ENCODE data around the gene KIF26A.

KIF26A gene

GRCh38 chr14:104178279-104178678 lies 39.9 kb downstream of the KIF26A start:
- Histone ChIP-seq H3K4me3 (ENCODE audit: low read length) (no peak overlapping the region), H3K27me3 (ENCODE audit: insufficient read depth, low read length) (no peaks in the 10 kb centered on the region), H3K9ac (ENCODE audit: low read depth, low read length) (no peak overlapping the region), H3K27ac (ENCODE audit: low read depth, low read length) (no peak overlapping the region), H3K9me3 (ENCODE audit: insufficient read depth, low read depth, low read length) (no peaks in the 10 kb centered on the region), H3K36me3 (ENCODE audit: insufficient read depth, low read length) (peaks cover 33% of the 10 kb centered on the region), H3K4me1 (ENCODE audit: insufficient read depth, low read length) (no peaks in the 10 kb centered on the region)
- 94% methylated on average over 23 of the region's 23 CpGs for WGBS

- Histone ChIP-seq H3K36me3 (ENCODE audit: insufficient read depth, low read length) (peaks cover 25% of the 10 kb centered on the region), H3K9ac (ENCODE audit: low read depth, low read length) (no peak overlapping the region), H3K4me3 (ENCODE audit: low read length) (no peak overlapping the region), H3K27ac (ENCODE audit: low read depth, low read length) (no peak overlapping the region), H3K9me3 (ENCODE audit: insufficient read depth, low read depth, low read length) (no peaks in the 10 kb centered on the region), H3K4me1 (ENCODE audit: insufficient read depth, low read length) (no peaks in the 10 kb centered on the region), H3K27me3 (ENCODE audit: insufficient read depth, low read length) (no peaks in the 10 kb centered on the region)
- WGBS, result 94% methylated on average over 21 of the region's 21 CpGs
Measured at GRCh38 chr14:104179126-104179525, 40.7 kb downstream of the KIF26A start.

- H3K9ac ChIP-seq (ENCODE audit: low read depth, low read length), result no peak overlapping the region
- no peak overlapping the region for H3K27ac ChIP-seq (ENCODE audit: low read depth, low read length)
- H3K9me3 ChIP-seq (ENCODE audit: insufficient read depth, low read depth, low read length), result no peaks in the 10 kb centered on the region
- no peaks in the 10 kb centered on the region for H3K4me1 ChIP-seq (ENCODE audit: insufficient read depth, low read length)
- 96% methylated on average over 42 of the region's 42 CpGs for WGBS
- H3K4me3 ChIP-seq (ENCODE audit: low read length), result no peak overlapping the region
- no peaks in the 10 kb centered on the region for H3K27me3 ChIP-seq (ENCODE audit: insufficient read depth, low read length)
- H3K36me3 ChIP-seq (ENCODE audit: insufficient read depth, low read length), result peaks cover 20% of the 10 kb centered on the region; the same call in 1 of the 2 replicates
Measured at GRCh38 chr14:104179564-104180129, 41.3 kb downstream of the KIF26A start.

- Histone ChIP-seq H3K36me3 (ENCODE audit: insufficient read depth, low read length) (peaks cover 11% of the 10 kb centered on the region; the same call in 1 of the 2 replicates), H3K27ac (ENCODE audit: low read depth, low read length) (no peak overlapping the region), H3K27me3 (ENCODE audit: insufficient read depth, low read length) (no peaks in the 10 kb centered on the region), H3K4me3 (ENCODE audit: low read length) (no peak overlapping the region), H3K4me1 (ENCODE audit: insufficient read depth, low read length) (no peaks in the 10 kb centered on the region), H3K9ac (ENCODE audit: low read depth, low read length) (no peak overlapping the region), H3K9me3 (ENCODE audit: insufficient read depth, low read depth, low read length) (no peaks in the 10 kb centered on the region)
- WGBS, result 95% methylated on average over 26 of the region's 26 CpGs
Measured at GRCh38 chr14:104180561-104181165, 42.3 kb downstream of the KIF26A start.

- no peak overlapping the region for H3K27ac ChIP-seq (ENCODE audit: low read depth, low read length)
- no peak overlapping the region for H3K4me3 ChIP-seq (ENCODE audit: low read length)
- no peaks in the 10 kb centered on the region for H3K4me1 ChIP-seq (ENCODE audit: insufficient read depth, low read length)
- no peak overlapping the region for H3K9ac ChIP-seq (ENCODE audit: low read depth, low read length)
- 89% methylated on average over 27 of the region's 27 CpGs for WGBS
- no peaks in the 10 kb centered on the region for H3K9me3 ChIP-seq (ENCODE audit: insufficient read depth, low read depth, low read length)
- H3K27me3 ChIP-seq (ENCODE audit: insufficient read depth, low read length), result no peaks in the 10 kb centered on the region
- H3K36me3 ChIP-seq (ENCODE audit: insufficient read depth, low read length), result peaks cover 3% of the 10 kb centered on the region; the same call in 1 of the 2 replicates
Measured at GRCh38 chr14:104181761-104182530, 43.6 kb downstream of the KIF26A start.

GRCh38 chr14:104182857-104183425 lies 44.6 kb downstream of the KIF26A start:
- no peaks in the 10 kb centered on the region for H3K9me3 ChIP-seq (ENCODE audit: insufficient read depth, low read depth, low read length)
- no peak overlapping the region for H3K9ac ChIP-seq (ENCODE audit: low read depth, low read length)
- H3K27ac ChIP-seq (ENCODE audit: low read depth, low read length), result no peak overlapping the region
- peaks cover under 1% of the 10 kb centered on the region; the same call in 1 of the 2 replicates for H3K36me3 ChIP-seq (ENCODE audit: insufficient read depth, low read length)
- 94% methylated on average over 16 of the region's 16 CpGs for WGBS
- H3K4me3 ChIP-seq (ENCODE audit: low read length), result no peak overlapping the region
- no peaks in the 10 kb centered on the region for H3K4me1 ChIP-seq (ENCODE audit: insufficient read depth, low read length)
- no peaks in the 10 kb centered on the region for H3K27me3 ChIP-seq (ENCODE audit: insufficient read depth, low read length)

GRCh38 chr14:104183796-104184195 lies 45.4 kb downstream of the KIF26A start:
- H3K27me3 ChIP-seq (ENCODE audit: insufficient read depth, low read length), result no peaks in the 10 kb centered on the region
- H3K4me3 ChIP-seq (ENCODE audit: low read length), result no peak overlapping the region
- no peak overlapping the region for H3K9ac ChIP-seq (ENCODE audit: low read depth, low read length)
- H3K9me3 ChIP-seq (ENCODE audit: insufficient read depth, low read depth, low read length), result no peaks in the 10 kb centered on the region
- WGBS, result 92% methylated on average over 13 of the region's 13 CpGs
- H3K27ac ChIP-seq (ENCODE audit: low read depth, low read length), result no peak overlapping the region
- no peaks in the 10 kb centered on the region for H3K36me3 ChIP-seq (ENCODE audit: insufficient read depth, low read length)
- H3K4me1 ChIP-seq (ENCODE audit: insufficient read depth, low read length), result no peaks in the 10 kb centered on the region

- Histone ChIP-seq H3K4me3 (ENCODE audit: low read length) (no peak overlapping the region), H3K9me3 (ENCODE audit: insufficient read depth, low read depth, low read length) (no peaks in the 10 kb centered on the region), H3K27ac (ENCODE audit: low read depth, low read length) (no peak overlapping the region), H3K9ac (ENCODE audit: low read depth, low read length) (no peak overlapping the region), H3K27me3 (ENCODE audit: insufficient read depth, low read length) (no peaks in the 10 kb centered on the region), H3K4me1 (ENCODE audit: insufficient read depth, low read length) (no peaks in the 10 kb centered on the region), H3K36me3 (ENCODE audit: insufficient read depth, low read length) (no peaks in the 10 kb centered on the region)
- WGBS, result 84% methylated on average over 12 of the region's 12 CpGs
Measured at GRCh38 chr14:104184506-104184905, 46.1 kb downstream of the KIF26A start.

GRCh38 chr14:104184911-104185499 lies 46.6 kb downstream of the KIF26A start:
- Histone ChIP-seq H3K9me3 (ENCODE audit: insufficient read depth, low read depth, low read length) (no peaks in the 10 kb centered on the region), H3K36me3 (ENCODE audit: insufficient read depth, low read length) (no peaks in the 10 kb centered on the region), H3K4me3 (ENCODE audit: low read length) (no peak overlapping the region), H3K27me3 (ENCODE audit: insufficient read depth, low read length) (no peaks in the 10 kb centered on the region), H3K9ac (ENCODE audit: low read depth, low read length) (no peak overlapping the region), H3K27ac (ENCODE audit: low read depth, low read length) (no peak overlapping the region), H3K4me1 (ENCODE audit: insufficient read depth, low read length) (no peaks in the 10 kb centered on the region)
- 78% methylated on average over 20 of the region's 20 CpGs for WGBS

- Histone ChIP-seq H3K9me3 (ENCODE audit: insufficient read depth, low read depth, low read length) (no peaks in the 10 kb centered on the region), H3K27ac (ENCODE audit: low read depth, low read length) (no peak overlapping the region), H3K27me3 (ENCODE audit: insufficient read depth, low read length) (no peaks in the 10 kb centered on the region), H3K36me3 (ENCODE audit: insufficient read depth, low read length) (no peaks in the 10 kb centered on the region), H3K9ac (ENCODE audit: low read depth, low read length) (no peak overlapping the region), H3K4me3 (ENCODE audit: low read length) (no peak overlapping the region), H3K4me1 (ENCODE audit: insufficient read depth, low read length) (no peaks in the 10 kb centered on the region)
- WGBS, result 92% methylated on average over 16 of the region's 16 CpGs
Measured at GRCh38 chr14:104185916-104186495, 47.6 kb downstream of the KIF26A start.
